Middle frontal gyrus (tissue), 1 donor: Measurements from ENCODE around the gene ZBTB7C.

Experiments
- DNase-seq: peaks from one replicate; pipeline ENCODE4 v3.0.0-alpha.2; 2015; ENCODE audit warnings: low spot score; ENCODE audit errors: extremely low spot score

The ZBTB7C gene

DNA sequence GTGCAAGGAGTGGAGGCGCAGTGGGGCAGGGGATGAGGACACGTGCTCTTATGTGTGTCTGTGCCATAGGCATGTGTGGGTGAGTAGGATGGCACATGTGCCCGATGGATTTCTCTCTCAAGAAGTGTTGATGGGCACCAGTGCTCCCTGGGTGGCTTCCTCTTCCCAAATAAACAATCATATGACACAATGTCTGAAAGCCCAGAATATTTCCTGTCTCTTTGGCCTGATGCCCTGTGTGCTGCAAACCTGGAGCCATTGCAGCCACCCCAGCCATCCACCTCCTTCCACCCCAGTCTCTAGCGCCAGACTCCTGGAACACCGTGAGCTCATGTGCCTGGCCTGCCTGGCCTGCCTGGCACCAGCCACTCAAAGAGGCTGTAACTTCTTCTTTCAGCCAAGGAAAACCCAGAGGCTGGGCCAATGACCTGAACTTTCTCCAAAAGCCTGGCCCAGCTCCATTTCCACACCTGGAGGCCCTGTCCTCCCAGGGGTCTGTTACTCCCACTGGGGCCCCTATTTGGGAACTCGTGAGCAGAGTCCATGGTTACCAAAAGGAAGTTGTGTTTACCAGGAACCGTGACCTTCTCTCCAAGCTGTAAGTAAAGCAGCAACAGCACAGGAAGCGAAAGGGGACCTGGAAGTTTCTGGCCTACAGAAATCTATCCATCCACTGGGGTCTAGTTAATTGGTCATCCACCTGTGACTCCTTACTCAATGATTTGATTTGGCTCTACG is 9.5 kb upstream of the ZBTB7C start:
- DNase-seq: no peak

GRCh38 chr18:48417985-48418384 is 8.8 kb upstream of the ZBTB7C start:
- DNase-seq: no peak

DNA sequence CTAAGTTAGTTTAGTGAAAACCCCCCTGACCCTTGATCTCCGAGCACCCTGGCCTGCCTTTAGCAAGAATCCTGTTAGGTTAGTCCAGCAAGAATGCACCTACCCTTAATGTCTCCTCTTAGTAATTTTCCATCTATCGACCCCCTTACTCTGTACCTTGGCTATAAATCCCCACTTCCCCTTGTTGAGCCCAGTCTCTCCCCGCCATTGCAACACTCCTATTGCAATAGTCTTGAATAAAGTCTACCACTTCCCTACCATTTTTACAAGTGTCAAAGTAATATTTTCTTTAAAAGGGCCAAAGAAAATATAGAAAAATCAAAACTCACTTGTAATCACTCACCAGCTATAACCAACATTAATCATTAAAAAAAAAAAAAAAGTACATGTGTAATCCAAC is 4.2 kb upstream of the ZBTB7C start:
- no peak for DNase-seq

DNA sequence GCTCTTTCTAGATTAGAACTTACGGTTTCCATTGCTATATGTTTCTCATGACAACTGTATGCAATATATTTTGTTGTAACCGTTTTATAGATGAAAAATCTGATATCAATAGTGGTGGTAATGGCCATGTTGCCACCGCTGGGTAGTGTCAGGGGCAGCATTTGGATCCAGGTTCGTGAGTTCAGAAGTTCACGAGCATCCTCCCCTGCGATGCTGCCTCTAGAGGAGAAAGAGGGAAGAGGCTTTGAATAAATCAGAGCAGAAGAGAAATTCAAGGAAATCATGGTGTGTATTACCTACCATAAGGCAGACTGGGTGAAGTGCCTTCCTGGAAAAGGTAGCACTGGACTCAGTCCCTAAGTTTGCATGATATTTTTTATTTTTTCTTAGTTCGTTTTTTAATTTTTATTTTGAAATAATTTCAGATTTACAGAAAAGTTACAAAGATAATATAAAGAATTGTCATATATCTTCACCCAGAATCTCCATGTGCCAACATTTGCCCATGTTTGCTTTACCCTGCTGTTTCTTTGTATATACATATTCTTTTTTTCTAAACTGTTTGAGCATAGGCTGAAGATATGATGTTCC is 3.3 kb upstream of the ZBTB7C start:
- DNase-seq: no peak

- DNase-seq: peak; percentile 76
Measured at GRCh38 chr18:48410095-48410920, 1.1 kb upstream of the ZBTB7C start.

DNA sequence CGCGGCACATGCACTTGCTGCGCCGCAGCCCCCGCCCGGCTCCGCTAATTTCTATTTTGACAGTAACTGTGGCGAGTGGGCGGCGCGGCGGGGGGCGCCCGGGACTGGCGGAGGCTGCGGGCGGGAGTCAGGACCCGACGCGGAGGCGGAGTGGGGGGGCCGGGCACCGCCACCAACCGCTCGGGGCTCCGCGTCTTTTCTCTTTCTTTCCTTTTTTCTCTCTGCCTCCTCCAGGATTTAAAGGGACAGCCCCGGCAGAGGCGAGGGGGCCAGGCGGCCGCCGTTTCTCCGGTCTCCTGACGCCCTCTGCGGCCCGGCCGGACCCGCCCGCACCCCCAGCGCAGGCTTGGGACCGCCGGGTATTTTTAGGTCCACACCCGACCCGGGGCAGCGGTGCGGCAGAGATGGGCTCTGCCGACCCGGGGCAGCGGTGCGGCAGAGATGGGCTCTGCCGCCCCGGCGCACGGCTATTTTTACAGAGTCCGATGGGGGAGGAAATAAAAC is 460 bp upstream of the ZBTB7C start:
- DNase-seq: no peak

- DNase-seq: no peak
Measured at GRCh38 chr18:48408111-48408726, 964 bp downstream of the ZBTB7C start.

DNA sequence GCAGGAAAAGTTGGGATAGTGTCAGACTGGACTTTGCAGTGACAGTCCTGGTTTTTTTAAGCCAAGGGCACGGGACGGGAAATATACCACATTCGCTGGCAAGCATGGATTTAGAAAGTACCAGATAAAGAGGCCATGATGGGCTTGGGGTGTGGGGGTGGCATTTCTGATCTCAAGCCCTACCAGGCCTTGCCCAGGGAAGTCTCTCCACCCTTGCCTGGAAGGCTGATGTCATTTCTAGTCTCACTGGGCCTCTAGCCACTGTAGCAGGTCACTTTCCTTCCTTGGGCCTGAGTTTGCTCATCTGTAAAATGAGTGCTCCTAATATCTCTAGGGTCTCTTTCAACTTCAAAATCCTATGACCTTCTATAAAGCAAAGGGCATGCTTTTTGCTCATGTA is 1.8 kb downstream of the ZBTB7C start:
- no peak for DNase-seq

DNA sequence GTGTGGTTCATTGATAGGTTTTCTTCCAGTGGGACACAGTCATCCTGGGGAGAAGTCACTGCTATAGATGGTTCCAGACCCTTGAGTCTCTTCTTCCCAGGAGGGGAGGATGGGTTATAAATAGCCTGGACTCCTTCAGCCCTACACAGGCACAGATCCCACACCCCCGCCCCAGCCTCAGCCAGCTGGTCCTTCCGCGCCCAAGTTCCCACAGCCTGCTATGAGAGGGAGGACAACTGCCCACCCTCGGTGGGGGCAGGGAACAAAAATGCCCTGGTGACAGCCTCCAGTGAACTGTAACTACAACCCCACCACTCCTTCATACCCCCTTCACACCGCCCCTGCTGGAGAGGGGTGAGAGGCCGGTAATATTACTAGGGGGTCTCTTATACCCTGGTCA is 3.2 kb downstream of the ZBTB7C start:
- DNase-seq: no peak

DNA sequence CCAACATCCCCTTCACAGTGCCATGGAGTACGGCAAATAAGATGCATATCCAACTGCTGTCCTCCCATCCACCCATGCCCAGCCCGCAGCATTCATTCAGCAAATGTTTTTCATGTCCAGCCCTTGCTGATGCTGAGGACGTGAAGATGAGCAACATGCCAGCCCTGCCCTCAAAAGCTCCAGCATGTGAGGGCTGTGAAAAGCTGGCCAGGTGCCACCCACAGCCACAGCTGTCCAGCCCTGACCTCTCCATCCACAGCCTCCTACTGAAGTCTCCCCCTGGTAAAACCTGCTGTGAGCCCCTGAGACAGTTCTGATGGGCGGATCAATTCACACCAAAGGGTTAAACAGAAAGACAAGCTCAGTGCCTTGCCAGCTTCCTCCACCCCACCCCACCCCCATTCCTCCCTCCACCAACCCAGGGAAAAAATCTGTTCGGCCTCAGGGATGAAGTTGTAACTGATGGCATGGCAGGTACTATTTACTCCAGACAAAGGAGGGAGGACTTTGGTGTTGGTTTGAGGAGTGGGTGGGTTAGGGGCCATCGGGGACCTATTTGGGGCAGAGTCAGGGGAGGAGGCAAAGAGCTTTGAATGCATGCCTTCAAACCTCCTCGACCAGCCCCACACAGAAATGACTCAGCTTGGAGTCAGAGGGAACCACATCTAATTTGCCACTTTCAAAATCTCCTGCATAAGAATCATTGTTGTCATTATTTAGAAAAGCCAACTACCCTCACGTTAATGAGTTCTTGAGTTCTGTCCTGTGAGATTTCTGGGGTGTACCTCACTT is 4.3 kb downstream of the ZBTB7C start:
- no peak for DNase-seq

DNA sequence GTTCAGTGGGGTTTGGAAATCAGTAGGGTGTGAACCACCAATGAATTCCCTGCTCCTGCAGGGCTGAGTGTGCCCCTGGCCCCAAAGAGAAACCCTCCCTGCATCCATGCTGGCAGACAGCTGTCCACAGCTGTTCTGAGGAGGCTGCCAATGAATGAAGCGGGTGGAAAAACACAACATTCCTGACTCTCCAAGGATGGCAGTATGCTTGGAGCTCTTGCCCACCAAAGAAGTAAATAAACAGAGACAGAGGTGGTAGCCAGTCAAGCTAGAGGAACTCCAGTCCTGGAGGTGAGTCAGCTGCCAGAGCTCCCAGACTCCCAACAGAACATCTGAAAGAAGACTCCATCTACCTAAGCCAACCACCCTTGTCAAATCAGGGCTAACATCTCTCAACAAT is 6.2 kb downstream of the ZBTB7C start:
- no peak for DNase-seq

- DNase-seq: no peak
Measured at GRCh38 chr18:48399303-48400075, 9.7 kb downstream of the ZBTB7C start.

GRCh38 chr18:48398074-48398473 is 11.1 kb downstream of the ZBTB7C start:
- no peak for DNase-seq

DNA sequence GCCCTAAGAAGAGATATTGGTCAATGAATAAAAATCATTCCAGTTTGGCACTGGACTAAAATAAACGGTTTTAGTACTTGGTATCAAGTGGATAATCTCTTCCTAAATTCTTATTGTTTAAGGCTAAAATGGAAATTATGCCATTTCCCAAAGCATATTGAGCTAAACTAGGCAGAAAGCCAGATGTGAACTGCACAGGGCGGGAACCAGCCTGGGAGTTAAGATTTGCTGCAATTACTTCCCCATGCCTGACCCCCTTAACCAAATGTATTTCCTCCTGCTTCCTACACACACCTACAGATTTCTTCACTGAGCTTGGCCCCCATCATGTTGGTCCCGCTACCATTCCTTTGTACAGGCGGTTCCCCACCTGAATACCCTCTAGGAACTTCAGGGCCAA is 12.2 kb downstream of the ZBTB7C start:
- DNase-seq: no peak

DNA sequence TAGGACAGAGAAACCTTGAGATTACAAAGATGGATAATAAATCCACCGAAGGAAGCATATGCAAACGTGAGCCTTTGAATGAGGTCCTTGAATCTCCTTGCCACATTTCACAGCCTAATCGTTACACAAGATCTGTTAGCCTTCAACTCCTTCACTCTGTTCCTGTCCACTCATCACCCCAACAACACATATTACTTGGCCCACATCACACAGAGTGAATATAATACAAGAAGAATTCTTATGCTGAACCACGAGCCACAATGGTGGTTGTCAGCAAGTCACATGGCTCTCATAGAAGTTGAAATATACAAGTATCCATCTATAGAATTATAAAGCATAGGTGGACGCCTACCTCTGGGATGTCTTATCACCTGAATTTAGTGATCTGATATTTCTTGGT is 12.6 kb downstream of the ZBTB7C start:
- no peak for DNase-seq

DNA sequence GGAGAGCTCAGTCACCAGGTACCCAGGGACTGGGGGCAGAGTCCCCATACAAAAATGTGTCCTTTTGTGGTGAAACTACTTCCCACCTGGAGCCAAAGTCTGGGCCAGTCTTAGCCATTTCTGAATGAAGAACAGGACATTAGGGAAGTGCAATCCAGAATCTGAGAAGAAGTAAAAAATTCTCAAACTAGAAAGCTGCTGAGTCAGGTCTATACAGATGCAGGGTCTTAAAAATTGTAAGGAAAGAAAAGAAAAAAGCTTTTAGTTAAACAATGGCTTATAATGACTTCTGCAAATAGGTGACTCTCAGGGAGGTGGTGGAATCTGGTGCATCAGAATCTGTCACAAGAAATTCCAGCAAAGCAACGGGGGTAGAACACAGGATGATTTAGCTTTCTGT is 13.5 kb downstream of the ZBTB7C start:
- DNase-seq: no peak

GRCh38 chr18:48394176-48394575 is 15.0 kb downstream of the ZBTB7C start:
- DNase-seq: no peak

- no peak for DNase-seq
Measured at GRCh38 chr18:48393776-48394175, 15.4 kb downstream of the ZBTB7C start.

DNA sequence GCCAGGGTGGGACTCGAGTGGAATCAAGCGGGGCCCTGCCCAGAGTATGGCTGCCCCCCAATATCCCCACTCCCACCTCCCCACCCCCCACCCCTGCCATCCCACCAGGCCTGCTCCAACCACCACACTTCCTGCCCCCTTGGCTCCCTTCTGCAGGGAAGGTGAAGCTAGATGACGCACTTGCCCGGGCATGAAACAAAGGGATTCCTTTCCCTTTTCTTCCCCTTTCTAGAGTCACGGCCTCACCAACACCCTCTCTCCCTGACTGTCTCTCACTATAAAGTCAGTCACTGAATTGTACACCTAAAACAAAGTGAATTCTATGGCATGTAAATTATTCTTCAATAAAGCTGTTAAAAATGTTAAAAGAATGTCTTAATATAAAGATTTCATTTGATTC is 16.0 kb downstream of the ZBTB7C start:
- DNase-seq: no peak

GRCh38 chr18:48392268-48392667 is 16.9 kb downstream of the ZBTB7C start:
- DNase-seq: no peak
